H1 (cell line): ENCODE data around the gene VSTM4. TPM values are rescaled to one million over a fixed set of nuclear protein-coding genes. Genes with fewer than 3 reads are reported as not detected.

ENCODE experiments used
- NANOG ChIP-seq: IDR thresholded peaks from 2 replicates; pipeline ENCODE4 v1.6.1; 2011; ENCODE audit warnings: low read length, low read depth, mild to moderate bottlenecking, inconsistent platforms; ENCODE audit not compliant: insufficient read depth, poor library complexity, severe bottlenecking
- RFX5 ChIP-seq: IDR thresholded peaks from 2 replicates; pipeline ENCODE4 v1.6.1; 2011; ENCODE audit warnings: low read depth, low read length, improper control_type of control experiment, borderline replicate concordance
- SIRT6 ChIP-seq: IDR thresholded peaks from one replicate; pipeline ENCODE4 v1.7.1; 2012; ENCODE audit warnings: low read length, inconsistent platforms
- polyA plus RNA-seq, 7 experiments: library from polyadenylated mRNA; depleted of rRNA in 3 of 7; stranded (reverse) in 5 of 7; unstranded in 2 of 7; fragments of >200 nt in 5 of 7; fragments of 200-250 nt in 2 of 7; gene quantifications; 1 replicate in 5 of 7; 2 replicates in 1 of 7; 4 replicates in 1 of 7; pipeline versions ENCODE4 v1.2.1 to v1.2.3, GENCODE V29; 2011 to 2013; ENCODE audit warnings: missing spikeins in 2 of 7, mixed read lengths in 2 of 7
- total RNA-seq: library from RNA; stranded (reverse); fragmentation: NEBNext Ultra II Directional; extraction: Animal tissue kit (Norgen Biotek cat#: 25700); gene quantifications from 2 replicates; pipeline ENCODE4 v1.2.1, GENCODE V29; 2021

The VSTM4 gene
- total and polyA plus RNA-seq, 2 of the 8 experiments (the other 6 are each of a cell fraction or from before 2014, with no cell fraction given): 0.48 to 0.73 TPM

- TF ChIP-seq SIRT6 (no peak), NANOG (no peak), RFX5 (no peak)
Observed at GRCh38 chr10:49144058-49144720, 28.9 kb upstream of the VSTM4 start (continued).
